Neural cell (in vitro differentiated cells): ENCODE measurements around the gene SUSD5.

ENCODE experiments used
- EZH2 ChIP-seq: fragments of 200-600, 300-800 bp; shearing (Covaris generic), sonication (generic); IDR thresholded peaks from 2 replicates; pipeline ENCODE4 v1.6.1; 2014; ENCODE audit warnings: antibody characterized with exemption, low read length, borderline replicate concordance, mild to moderate bottlenecking; ENCODE audit not compliant: insufficient read depth, poor library complexity, severe bottlenecking
- TF ChIP-seq, protein P1 (sequence below): fragments of 450-650 bp; IDR thresholded peaks from 2 replicates; pipeline ENCODE4 v1.5.1; 2014; ENCODE audit warnings: antibody characterized with exemption, mild to moderate bottlenecking, moderate library complexity; ENCODE audit not compliant: poor library complexity, severe bottlenecking

DNA sequence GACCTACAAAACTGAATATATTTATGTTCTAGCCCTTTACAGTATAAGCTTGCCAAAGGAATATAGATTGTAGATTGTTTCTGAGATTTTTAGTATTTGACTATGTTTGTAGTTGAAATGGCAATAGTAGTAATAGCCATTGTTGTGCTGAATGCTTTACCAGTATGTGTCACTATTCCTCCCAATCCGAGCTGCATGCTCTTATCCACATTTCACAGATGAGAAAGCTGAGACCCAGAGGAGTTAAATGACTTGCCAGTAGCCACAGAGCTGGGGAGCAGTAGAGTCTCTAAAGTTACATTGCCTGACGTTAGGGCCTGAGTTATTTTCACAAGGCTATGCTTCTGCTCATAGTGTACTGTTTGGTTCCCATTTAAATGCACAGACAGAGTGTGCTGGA lies 118.4 kb downstream of the SUSD5 start:
- TF ChIP-seq, protein P1, sequence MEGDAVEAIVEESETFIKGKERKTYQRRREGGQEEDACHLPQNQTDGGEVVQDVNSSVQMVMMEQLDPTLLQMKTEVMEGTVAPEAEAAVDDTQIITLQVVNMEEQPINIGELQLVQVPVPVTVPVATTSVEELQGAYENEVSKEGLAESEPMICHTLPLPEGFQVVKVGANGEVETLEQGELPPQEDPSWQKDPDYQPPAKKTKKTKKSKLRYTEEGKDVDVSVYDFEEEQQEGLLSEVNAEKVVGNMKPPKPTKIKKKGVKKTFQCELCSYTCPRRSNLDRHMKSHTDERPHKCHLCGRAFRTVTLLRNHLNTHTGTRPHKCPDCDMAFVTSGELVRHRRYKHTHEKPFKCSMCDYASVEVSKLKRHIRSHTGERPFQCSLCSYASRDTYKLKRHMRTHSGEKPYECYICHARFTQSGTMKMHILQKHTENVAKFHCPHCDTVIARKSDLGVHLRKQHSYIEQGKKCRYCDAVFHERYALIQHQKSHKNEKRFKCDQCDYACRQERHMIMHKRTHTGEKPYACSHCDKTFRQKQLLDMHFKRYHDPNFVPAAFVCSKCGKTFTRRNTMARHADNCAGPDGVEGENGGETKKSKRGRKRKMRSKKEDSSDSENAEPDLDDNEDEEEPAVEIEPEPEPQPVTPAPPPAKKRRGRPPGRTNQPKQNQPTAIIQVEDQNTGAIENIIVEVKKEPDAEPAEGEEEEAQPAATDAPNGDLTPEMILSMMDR = no peak
- TF ChIP-seq EZH2 = no peak
